Right cardiac atrium (tissue), 5 donors: ENCODE results near the gene AWAT2. TPM values are rescaled to one million over a fixed set of nuclear protein-coding genes. Genes with fewer than 3 reads are reported as not detected.
A peak's percentile ranks its signal among the peaks of the same experiment; 100 is the strongest.

Experiments
- ATAC-seq, 2 donors: fragments of 200-7000 bp; cut with Tn5 transposase; one replicate each; pipeline versions ENCODE4 v1.8.0 to v1.9.1; 2020; ENCODE audit warnings: moderate library complexity in 2 of 2, mild to moderate bottlenecking in 1 of 2
- DNase-seq, 3 donors: peaks; one replicate each; pipeline ENCODE4 v3.0.0-alpha.2; 2020
- H3K27ac ChIP-seq: one replicate; pipeline ENCODE4 v1.5.1; 2013; ENCODE audit warnings: mild to moderate bottlenecking, low read length, control low read depth, moderate library complexity
- H3K27me3 ChIP-seq: one replicate; pipeline ENCODE4 v1.6.1; 2013; ENCODE audit not compliant: control insufficient read depth, insufficient read depth
- H3K4me1 ChIP-seq: one replicate; pipeline ENCODE4 v1.6.1; 2013; ENCODE audit warnings: low read length; ENCODE audit not compliant: control insufficient read depth, insufficient read depth
- H3K4me3 ChIP-seq: one replicate; pipeline ENCODE4 v1.5.1; 2013; ENCODE audit warnings: low read length, control low read depth
- H3K9me3 ChIP-seq: one replicate; pipeline ENCODE4 v1.6.1; 2013; ENCODE audit warnings: low read length; ENCODE audit not compliant: control insufficient read depth
- WGBS: extraction: QIAGEN DNeasy Blood & Tissue Kit; methylation state at CpG from one replicate; pipeline ENCODE4 v1.1.7; 2013; 5-methylcytosine and 5-hydroxymethylcytosine counted together
- intact Hi-C, 4 donors: fragments of 100-400 bp; cut with DNase I; formaldehyde crosslinking; loops; one replicate each; pipeline versions ENCODE4 v1.11.0 to v1.14.0; 2022 to 2023
- long read RNA-seq, 4 donors: library from polyadenylated mRNA; unstranded; transcript quantifications; one replicate each; pipeline ENCODE4 v2.0.0, GENCODE V29; 2020 to 2021
- polyA plus RNA-seq: library from polyadenylated mRNA; stranded (reverse); fragments of 200-250 nt; gene quantifications from one replicate; pipeline ENCODE4 v1.2.3, GENCODE V29; 2013
- total RNA-seq, 4 donors: library from RNA; stranded (reverse); fragmentation: NEBNext Ultra II Directional; extraction: Animal tissue kit (Norgen Biotek cat#: 25700); gene quantifications; one replicate each; pipeline ENCODE4 v1.2.1, GENCODE V29; 2021
- donor health status: healthy with polysubstance abuse.
- donor health status: DM: no; HTN: yes; CAD: no.
- donor health status: DM: no; HTN: no; CAD: no.
- donor health status: DM: no; HTN: yes; CAD: no; lungs with severe emphysema.
- donor health status: DM: yes; HTN: yes; CAD: no.

Gene AWAT2, protein sequence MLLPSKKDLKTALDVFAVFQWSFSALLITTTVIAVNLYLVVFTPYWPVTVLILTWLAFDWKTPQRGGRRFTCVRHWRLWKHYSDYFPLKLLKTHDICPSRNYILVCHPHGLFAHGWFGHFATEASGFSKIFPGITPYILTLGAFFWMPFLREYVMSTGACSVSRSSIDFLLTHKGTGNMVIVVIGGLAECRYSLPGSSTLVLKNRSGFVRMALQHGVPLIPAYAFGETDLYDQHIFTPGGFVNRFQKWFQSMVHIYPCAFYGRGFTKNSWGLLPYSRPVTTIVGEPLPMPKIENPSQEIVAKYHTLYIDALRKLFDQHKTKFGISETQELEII
- total RNA-seq (not detected), polyA plus RNA-seq (not detected)
- long read RNA-seq, donor 1 = 0 reads
- long read RNA-seq, donor 2 = 0 reads
- long read RNA-seq, donor 3 = 0 reads
- long read RNA-seq, donor 4 = 0 reads

DNA sequence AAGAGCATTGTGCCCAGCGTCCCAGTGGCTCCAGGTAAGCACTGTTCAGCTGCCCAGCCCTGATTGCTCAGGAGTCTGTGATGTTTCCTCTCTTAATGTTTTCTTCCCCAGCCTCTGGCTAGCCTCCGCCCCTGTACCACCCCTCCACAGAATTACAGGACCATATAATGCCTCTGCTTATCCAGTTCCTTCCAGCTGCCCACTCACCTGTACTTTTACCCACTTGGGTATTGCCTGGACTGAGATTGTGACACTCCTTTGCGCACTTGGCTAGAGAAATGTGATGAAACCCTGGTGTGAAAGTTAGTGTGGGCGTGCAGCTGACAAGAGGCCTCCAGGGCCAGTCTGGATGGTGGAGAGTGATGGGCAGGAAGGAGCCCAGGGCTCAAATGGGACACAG lies at the start of gene AWAT2:
Gene AWAT2 (minus strand): TSS at position 14 of the 400 bp plus-strand sequence. CDS start 6 bp downstream, at position 8.
- intact Hi-C loops = no loop called here
- Histone ChIP-seq H3K4me1 (no peaks in the 10 kb centered on the region), H3K9me3 (no peaks in the 10 kb centered on the region), H3K27ac (no peak within 1 kb of the TSS), H3K4me3 (no peak within 1 kb of the TSS), H3K27me3 (no peaks in the 10 kb centered on the region)
- ATAC-seq (no peak), DNase-seq (no peak)
- WGBS = 87% methylated on average over 4 of the region's 4 CpGs

DNA sequence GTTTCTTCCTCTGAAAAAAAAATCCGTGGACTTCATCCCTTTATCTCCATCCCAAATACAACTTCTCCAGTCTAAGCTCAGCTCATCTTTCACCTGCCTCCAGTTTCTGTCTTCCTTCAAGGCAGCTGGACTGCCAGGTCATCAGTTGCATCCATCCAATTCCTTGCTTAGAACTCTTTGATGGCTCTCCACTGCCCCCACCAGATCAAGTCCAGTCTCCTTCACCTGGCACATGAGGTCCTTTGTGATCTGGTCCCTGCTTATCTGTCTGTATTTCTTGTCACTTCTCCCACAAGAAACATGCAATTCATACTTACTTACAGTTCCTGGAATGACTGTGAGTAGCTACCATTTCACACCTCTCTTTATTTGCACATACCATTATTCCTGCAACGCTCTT lies 46.3 kb upstream of the AWAT2 start:
- Histone ChIP-seq H3K4me1 (no peaks in the 10 kb centered on the region), H3K4me3 (no peak overlapping the region), H3K27ac (no peak overlapping the region), H3K27me3 (no peaks in the 10 kb centered on the region), H3K9me3 (no peaks in the 10 kb centered on the region)
- intact Hi-C loops = loop anchor here (2.0 to 10.0 kb wide), 6 partner anchors 64 to 609 kb away; no protein-coding TSS in a partner anchor
- DNase-seq (no peak), ATAC-seq (no peak)
- 68% methylated on average over 2 of the region's 2 CpGs for WGBS

DNA sequence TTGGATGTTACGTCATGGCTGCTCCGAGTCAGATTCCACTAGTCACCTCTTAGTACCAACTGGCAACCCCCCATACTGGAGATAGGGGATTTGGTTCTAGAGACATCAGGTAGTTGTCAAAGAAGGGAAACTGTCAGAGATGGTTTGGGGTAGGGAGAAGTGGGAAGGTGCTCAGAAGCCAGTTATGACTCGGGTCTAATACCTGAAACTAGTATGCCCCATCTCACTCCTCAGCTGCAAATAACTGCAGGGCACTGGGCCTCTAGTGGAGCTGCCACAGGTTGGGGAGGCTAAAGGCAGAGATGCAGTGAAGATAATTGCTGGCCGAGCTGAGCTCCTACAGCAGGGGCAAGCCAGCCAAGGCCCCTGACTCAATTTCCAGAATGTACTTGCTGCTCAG lies 42.5 kb upstream of the AWAT2 start:
- no peaks in the 10 kb centered on the region for H3K9me3 ChIP-seq

DNA sequence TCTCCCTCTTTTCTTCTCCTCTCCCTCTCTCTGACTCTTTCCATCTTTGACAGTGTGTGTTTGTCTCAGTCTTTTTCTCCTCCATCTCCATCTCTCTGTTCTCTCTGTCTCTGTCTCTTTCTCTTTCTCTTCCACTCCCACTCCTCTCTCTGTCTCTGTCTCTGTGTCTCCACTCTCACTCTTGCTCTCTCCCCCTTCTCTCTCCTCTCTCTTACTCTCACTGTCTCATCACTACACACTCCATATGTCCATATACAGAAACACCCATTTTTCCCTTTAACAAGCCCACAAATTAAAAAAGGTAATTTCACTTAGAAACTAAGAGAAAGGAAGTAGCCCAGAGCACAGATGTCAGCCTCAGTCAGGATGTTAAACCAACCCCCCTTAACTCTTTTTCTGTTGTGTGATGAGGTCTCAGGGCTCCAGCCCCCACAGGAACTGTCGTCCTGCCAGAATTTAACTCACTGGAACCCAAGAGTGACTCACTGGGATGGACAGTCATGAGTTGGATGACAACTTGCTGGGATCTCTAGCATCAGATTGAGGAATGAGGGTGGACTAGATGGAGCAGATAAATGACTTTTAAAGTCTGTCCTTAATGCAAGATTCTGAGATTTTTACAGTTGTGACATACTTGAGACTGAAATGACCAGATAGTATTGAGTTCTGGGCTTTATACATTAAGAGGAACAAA lies 40.0 kb upstream of the AWAT2 start:
- DNase-seq (no peak), ATAC-seq (no peak)
- intact Hi-C loops = loop anchor here in 2 of 4 donors (10.0 kb wide), 2 partner anchors 555 to 595 kb away; no protein-coding TSS in a partner anchor
- no peak overlapping the region for H3K4me3 ChIP-seq
- 26% methylated on average over 1 of the region's 1 CpG for WGBS
- H3K27ac ChIP-seq = no peak overlapping the region
- H3K27me3 ChIP-seq = no peaks in the 10 kb centered on the region
- H3K4me1 ChIP-seq = peaks cover 6% of the 10 kb centered on the region
- no peaks in the 10 kb centered on the region for H3K9me3 ChIP-seq

More for the DNA sequence above, 42.5 kb upstream of the AWAT2 start:
- intact Hi-C loops = loop anchor here in 2 of 4 donors (10.0 kb wide), 2 partner anchors 557 to 597 kb away; no protein-coding TSS in a partner anchor
- no peak for DNase-seq
- Histone ChIP-seq H3K4me1 (peaks cover 6% of the 10 kb centered on the region), H3K27ac (no peak overlapping the region), H3K27me3 (no peaks in the 10 kb centered on the region), H3K4me3 (no peak overlapping the region)
- ATAC-seq = no peak
- WGBS = 76% methylated on average over 4 of the region's 4 CpGs

DNA sequence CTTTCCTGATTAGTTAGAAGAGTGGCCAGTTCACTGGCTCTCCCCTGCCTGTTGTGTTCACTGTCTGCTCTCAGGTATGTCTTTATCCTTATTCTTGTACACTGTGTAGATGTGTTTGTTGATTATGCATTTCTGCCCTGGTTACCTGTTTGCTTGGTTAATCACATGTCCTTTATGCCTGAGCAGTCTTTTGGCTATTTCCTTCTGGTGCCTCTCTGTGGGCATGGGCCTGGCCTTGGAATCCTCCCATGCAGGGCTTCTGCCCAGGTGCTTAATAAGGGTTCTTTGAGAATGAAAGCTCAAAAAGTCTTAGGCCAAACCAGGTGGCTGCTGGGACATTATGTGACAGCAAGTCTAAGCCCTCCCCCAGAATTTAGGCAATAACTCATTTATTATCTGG lies 39.0 kb upstream of the AWAT2 start:
- H3K27me3 ChIP-seq = no peaks in the 10 kb centered on the region
- DNase-seq (no peak), ATAC-seq (no peak)
- H3K9me3 ChIP-seq = no peaks in the 10 kb centered on the region
- intact Hi-C loops = no loop called here
- H3K4me3 ChIP-seq = no peak overlapping the region
- H3K27ac ChIP-seq = no peak overlapping the region
- peaks cover 6% of the 10 kb centered on the region for H3K4me1 ChIP-seq

DNA sequence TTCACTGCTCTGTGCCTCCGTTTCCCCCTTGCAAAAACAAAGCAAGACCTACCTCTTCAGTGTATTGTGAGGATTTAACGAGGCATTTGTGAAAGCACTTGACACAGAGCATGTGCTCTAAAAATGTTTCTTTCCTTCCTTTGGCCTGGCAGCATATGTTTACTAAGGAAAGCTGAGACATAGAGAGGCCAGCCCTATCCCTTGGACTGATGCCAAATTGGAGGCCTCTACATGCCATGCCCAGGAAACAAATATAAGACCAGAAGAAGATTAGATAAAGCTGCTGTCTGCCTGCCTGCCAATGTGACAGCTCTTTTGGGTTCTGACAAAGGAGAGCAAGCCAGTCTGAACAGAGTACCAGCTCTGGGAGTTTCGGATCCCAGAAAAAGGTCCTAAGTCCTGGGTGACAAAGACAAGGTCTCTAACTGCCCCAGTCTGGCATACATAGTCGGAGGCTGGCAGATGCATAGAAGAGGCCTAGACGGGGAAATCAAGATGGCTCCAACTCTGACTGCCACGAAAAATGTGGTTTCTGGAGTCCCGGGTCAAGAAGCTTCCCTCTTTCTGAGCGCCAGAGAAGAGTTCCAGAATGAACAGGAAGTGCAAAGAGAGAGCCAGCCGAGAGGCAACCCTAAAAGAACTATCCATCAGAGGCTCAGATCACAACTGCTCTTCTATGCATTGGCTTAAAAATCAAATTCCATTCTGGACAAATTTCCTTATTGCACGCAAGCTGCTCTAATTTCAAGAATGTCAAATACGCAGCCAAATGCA lies 38.3 kb upstream of the AWAT2 start:
- H3K4me3 ChIP-seq = no peak overlapping the region
- no peaks in the 10 kb centered on the region for H3K9me3 ChIP-seq
- ATAC-seq = peak in 1 of 2 donors; percentile 37
- peak overlapping the region; percentile 83 for H3K27ac ChIP-seq
- WGBS = 27% methylated on average over 11 of the region's 11 CpGs
- intact Hi-C loops = no loop called here
- no peak for DNase-seq
- H3K4me1 ChIP-seq = peaks cover 6% of the 10 kb centered on the region
- H3K27me3 ChIP-seq = no peaks in the 10 kb centered on the region

DNA sequence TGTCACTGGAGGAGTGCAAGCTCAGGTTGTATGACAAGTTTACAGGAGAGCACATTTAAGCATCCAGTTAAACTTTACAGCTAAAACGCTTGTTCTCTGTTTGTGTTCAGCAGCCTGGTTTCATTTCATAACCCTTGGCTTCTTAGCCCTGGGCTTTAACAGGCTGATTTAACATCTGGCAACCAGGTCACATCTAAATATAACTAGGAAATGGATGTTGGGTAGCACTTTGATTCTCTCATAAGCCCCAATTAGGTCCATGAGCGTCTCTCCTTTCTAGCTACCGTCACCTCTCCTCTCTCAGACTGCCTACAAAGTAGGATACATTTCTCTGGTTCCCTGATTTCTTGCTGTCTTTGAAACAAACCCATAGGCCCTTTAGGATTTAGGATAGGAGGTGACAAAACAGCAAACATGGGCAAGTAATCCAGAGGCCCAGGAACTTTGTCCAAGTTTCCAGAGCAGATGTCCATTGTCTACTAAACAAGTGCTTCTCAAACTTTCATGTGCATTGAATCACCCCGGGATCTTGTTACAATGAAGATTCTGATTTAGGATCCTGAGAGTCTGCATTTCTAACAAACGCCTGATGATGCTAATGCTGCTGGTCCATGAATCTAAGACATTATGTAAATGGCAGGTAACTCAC lies 35.0 kb upstream of the AWAT2 start:
- 72% methylated on average over 5 of the region's 5 CpGs for WGBS
- Histone ChIP-seq H3K9me3 (no peaks in the 10 kb centered on the region), H3K27me3 (no peaks in the 10 kb centered on the region), H3K27ac (no peak overlapping the region), H3K4me3 (no peak overlapping the region), H3K4me1 (peaks cover 6% of the 10 kb centered on the region)
- DNase-seq = no peak
- intact Hi-C loops = no loop called here
- ATAC-seq = no peak

DNA sequence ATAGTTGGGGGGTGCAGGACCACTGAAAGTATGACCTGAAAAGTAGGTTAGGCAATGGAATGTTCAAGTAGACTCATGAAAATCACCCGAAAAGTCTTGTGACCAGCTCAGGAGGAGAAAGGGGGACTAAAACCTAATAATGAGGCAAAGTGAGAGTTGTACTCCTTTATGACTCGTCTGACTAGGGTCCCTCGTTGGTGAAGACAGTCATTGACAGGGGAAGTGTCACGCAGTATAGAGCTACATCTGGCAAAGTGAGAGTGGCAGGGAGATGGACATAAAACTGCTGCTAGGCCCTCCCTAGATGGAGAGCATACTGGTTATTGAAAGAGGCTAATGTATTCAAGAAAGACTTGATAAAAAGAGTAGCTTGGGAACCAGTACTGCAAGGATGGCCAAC lies 33.0 kb upstream of the AWAT2 start:
- DNase-seq (no peak), ATAC-seq (no peak)
- H3K27ac ChIP-seq = no peak overlapping the region
- 69% methylated on average over 4 of the region's 4 CpGs for WGBS
- no peak overlapping the region for H3K4me3 ChIP-seq
- H3K27me3 ChIP-seq = no peaks in the 10 kb centered on the region
- no peaks in the 10 kb centered on the region for H3K9me3 ChIP-seq
- intact Hi-C loops = no loop called here
- peaks cover under 1% of the 10 kb centered on the region for H3K4me1 ChIP-seq

DNA sequence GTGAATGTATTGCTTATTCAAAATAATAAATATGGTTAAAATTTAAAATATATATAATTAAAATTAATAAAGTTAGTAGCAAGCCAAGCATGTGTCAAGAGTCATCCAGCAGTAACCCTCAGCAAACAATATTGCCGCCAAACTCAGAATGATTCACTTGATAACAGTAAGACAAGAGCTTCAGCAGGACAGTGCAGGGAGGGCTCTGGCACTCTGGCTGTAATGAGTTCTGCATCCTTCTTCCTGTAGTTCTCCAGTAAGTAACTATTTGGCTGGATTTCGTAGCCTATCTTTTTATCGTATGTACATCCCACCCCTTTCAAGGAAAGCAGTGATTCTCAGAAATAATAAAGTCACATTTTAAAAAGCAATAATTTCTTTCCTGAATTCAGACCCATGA lies 30.1 kb upstream of the AWAT2 start:
- no peak for ATAC-seq
- DNase-seq = no peak
- Histone ChIP-seq H3K27me3 (no peaks in the 10 kb centered on the region), H3K9me3 (no peaks in the 10 kb centered on the region), H3K27ac (no peak overlapping the region), H3K4me3 (no peak overlapping the region), H3K4me1 (no peaks in the 10 kb centered on the region)
- WGBS = 34% methylated on average over 3 of the region's 3 CpGs
- intact Hi-C loops = no loop called here

DNA sequence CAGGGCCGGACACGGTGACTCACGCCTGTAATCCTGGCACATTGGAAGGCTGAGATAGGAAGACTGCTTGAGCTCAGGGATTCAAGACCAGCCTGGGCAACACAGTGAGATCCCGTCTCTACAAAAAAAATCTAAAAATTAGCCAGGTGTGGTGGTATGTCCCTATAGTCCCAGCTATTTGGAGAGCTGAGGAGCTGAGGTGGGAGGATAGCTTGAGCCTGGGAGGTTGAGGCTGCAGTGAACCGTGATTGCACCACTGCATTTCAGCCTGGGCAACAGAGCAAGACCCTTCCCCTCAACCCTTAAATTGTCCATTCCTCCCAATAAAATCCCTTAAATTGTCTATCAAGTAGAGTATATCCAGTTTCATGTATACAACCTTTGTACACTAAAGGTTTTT lies 29.6 kb upstream of the AWAT2 start:
- no peaks in the 10 kb centered on the region for H3K4me1 ChIP-seq
- DNase-seq (no peak), ATAC-seq (no peak)
- H3K4me3 ChIP-seq = no peak overlapping the region
- intact Hi-C loops = no loop called here
- H3K27me3 ChIP-seq = no peaks in the 10 kb centered on the region
- 91% methylated on average over 5 of the region's 5 CpGs for WGBS
- no peaks in the 10 kb centered on the region for H3K9me3 ChIP-seq
- H3K27ac ChIP-seq = no peak overlapping the region
